HG03025 (cell line): ENCODE measurements around the gene SEC61B.
"Not testable (repeated sequence)": the region's sequence is repeated elsewhere in the genome, so short reads cannot be mapped to it uniquely, and the experiment has no call there.

Source experiments
- ATAC-seq: cut with Tn5 transposase; IDR thresholded peaks from one replicate; pipeline ENCODE4 v1.9.1; 2021; ENCODE audit warnings: mild to moderate bottlenecking, moderate library complexity; ENCODE audit not compliant: unreplicated experiment, low FRiP score

SEC61B gene

DNA sequence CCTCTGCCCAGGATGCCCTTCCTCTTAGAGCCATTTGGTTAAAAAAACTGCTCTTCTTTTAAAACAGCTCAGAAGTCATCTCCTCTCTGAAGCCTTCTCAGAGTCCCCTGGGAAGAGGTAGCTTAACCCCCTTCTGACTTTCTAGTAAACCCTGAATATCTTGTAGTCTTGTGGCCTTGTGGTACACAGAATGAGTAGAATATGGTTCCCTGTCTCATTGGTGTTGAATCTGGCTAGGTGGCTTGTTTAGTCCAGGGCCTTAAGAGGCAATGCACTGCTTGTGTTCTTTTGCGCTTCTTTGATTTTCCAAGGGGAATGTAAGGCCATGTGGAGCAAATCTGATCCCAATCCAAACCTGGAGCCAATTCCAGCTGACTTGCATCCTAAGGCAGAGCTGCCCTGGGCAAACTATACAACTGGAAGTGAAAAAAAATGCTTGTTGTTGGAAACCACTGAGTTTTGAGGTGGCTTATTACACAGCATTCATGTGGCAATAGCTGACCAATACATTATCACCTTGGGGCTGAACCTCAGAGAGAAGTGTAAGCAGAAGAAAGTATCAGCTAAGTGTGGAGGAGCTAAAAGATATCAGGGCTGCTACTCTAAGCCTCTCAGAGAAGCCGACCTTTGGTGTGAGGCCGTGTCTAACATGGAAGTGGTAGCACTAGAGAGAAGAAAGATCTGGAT, 31.3 kb upstream of the SEC61B start:
- ATAC-seq, result no peak

DNA sequence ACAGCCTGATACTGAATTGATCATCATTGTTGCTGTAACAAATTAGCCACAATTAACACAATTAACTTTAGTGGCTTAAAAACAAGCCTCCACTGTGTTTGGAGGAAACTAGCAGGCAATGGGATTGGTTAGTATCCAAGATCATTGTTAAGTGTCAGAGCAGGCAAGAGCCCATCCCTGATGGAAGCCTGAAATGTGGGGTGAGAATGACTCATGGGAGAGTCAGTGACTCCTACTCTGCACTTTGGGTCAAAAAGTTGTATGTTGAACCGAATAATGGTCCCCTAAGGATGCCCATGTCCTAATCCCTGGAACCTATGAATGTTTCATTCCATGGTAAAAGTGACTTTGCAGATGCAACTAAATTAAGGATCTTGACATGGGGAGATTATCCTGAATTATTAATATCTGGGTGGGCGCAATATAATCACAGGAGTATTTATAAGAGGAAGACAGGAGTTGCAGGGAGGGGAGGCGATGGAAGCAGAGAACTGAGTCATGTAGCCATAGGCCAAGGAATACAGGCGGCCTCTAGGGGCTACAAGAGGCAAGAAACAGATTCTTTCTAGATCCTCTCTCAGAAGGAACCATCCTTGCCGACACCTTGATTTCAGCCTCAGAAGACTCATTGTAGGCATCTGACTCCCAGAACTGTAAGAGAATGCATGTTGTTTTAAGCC, 29.2 kb upstream of the SEC61B start:
- no peak for ATAC-seq

DNA sequence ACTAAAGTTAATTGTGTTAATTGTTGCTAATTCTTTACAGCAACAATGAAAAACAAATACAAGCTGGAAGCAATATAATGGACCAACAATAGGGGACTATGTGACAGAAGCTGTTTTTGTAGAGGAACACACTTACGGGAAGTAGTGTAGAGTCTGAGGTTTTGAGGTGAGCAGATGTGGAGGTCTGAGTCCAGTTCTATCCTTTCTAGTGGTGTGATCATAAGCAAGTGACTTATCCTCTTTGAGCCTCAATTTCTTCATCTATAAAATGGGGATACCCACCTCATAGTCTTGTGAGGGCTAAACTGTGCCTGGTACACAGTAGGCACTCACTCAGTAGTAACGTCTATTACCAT, 28.6 kb upstream of the SEC61B start:
- no peak for ATAC-seq

DNA sequence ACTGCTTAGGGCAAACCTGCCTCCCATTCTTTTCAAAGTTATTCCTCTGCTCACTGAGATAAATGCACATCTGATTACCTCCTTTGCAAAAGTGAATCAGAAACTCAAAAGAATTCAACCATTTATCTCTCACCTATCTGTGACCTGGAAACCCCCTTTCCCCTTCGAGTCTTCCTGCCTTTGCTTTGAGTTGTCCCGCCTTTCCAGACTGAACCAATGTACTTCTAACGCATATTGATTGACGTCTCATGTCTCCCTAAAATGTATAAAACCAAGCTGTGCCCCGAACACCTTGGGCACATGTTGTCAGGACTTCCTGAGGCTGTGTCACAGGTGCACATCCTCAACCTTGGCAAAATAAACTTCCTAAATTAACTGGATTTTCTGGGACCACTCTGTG, 25.6 kb upstream of the SEC61B start:
- not testable (repeated sequence) for ATAC-seq

DNA sequence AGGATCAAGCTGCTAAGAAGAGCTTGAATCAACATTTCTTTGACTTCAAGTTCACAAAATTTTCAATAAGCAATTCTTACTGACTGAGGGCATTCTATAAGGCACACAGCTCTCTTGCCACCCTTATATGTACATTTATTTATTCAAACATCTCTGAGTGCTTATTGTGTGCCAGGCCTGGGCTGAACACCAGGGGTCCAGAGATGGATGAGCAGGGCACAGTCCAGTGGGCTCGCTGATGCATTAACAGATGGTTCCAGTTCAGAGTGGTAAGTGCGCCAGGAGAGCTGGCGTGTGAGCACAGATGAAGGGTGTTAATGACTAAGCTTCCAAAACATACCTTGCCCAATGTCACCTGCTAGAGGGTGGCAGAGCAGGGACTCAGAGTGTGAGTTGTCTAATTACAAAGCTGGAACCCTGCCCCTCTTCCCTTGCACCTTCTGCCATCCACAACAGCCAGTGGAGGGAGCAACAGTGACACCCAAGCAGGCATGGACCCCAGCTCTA, 24.9 kb upstream of the SEC61B start:
- ATAC-seq, result no peak

DNA sequence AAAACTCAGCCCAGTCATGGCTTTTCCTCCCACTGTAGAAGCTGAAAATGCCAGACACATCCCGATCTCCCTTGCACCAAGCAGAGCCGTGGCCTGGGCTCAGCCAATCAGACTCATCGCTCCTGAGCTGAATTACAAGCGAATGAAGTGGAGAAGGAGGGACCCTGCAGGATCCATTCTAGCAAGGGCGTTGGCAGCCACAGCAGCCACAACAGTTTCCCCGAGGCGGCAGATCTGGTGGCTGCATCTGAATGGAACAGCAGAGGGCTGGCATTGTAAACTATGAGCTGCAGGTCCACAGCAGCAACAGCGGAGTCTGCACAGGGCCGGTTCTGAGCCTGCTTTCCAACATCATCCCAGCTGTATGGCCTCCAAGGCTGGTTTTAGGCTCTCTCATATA, 24.1 kb upstream of the SEC61B start:
- no peak for ATAC-seq

DNA sequence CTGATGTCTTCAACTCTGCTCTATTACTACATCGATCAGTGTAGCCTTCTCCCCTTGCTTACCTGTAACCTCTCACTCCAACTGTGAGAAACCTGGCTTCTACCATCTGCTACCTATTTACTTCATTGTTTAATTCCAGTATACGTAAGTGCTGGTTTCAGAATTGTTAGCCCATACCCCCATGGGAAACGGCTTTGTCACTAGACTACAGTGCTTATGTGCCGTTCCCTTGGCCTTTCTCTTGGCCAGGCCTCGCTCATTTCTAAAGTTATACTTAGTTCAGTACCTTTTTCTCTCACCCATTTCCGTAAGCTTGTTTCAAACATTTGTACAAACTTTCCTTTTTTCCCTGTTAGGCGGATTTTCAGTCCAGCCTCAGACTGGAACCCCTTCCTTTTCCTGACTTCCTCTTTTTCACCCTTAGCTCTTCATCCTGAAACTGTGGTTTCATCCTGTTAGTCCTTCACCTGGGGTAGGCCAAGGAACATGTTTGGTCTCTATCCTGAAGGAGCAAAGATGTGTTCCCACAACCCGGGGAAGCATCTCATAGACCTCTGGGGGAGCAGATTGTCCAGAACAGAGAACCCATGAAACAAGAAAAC, 22.0 kb upstream of the SEC61B start:
- ATAC-seq, result no peak

DNA sequence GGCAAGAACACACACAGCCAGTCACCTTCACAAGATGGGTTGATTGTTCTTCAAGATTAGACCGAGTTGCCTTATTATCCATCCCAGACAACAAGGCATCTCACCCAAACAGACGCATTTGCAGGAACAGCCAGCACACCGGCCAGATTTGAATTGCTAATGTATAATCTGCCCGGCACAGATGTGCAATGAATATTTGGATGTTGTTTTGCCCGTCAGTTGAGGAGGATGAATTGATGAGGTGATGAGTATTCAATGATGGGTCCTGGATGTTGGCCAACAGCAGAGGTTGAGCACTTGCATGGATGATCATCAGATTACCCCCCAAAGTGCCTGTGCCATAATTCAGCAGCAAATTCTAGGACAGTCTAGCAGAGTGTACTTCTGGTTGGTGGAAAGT, 20.5 kb upstream of the SEC61B start:
- no peak for ATAC-seq

DNA sequence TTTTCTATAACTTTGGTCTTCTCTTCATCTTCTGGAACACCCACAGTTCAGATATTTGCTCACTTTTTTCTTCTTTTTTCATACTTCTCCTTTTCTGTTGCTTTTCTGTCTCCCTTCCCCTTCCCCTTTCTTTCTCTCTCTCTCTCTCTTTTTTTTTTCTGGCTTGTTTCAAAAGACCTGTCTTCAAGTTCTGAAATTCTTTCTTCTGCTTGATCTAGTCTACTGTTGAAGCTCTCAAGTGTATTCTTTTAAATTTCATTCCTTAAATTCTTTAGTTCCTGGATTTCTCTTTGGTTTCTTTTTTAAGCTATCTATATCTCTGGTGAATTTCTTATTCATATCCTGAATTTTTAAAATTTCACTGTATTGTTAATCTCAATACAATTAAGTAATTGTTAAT, 11.5 kb upstream of the SEC61B start:
- ATAC-seq, result no peak

DNA sequence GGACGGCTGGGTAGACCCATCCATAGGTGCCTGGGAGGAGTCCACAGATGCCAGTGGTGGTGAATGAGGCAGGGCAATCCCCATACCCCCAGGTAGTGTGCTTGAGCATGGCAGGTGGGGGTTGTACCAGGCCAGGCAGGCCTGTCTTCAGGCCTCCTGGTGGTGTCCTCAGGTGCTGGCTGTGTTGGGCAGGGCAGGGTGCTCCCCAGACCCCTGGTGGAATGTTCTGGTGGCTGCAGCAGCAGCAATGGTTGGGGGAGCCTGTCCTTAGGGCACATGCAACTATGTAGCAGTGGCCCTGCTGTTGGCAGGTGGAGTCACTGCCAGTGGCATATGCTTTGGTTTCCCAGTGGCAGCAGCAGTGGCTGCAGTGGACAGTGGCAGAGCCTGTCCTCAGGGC, 10.3 kb upstream of the SEC61B start:
- ATAC-seq, result no peak

DNA sequence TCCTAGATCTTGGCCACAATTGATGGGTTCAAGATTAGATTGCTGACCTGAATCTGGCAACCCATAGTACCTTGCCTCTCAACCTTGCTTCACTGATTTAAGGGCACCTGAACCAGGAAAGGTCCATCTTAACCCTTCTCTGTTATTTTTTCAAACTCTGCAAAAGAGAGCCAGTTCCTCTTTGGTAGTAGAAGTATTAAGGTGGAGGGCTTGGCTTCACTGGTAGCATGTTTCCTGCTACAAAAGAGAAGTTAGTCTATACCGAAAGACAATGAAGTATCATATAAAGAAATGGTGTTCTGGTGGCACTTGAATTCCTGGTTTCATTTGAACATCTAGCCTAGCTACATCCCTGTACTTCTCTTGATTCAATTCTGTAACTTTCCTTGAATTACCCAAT, 8.9 kb upstream of the SEC61B start:
- ATAC-seq, result no peak

DNA sequence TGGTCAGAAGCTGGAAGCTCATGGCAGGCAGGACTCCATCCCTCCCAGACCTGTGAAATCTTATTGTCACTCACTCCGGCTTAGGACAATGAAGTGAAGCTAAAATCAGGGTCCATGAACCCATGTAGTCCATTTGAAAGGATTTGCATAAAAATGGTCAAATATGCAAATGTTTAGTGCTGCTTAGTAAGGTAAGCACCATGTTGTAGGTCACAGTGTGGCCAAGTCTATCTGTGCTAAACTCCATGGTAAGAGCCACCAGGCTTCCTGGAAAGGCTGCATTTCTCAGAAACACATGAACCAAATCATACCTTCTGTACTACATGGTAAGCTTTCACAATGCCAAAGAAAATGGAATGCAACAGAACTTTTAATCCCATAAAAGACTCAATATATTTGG, 6.0 kb upstream of the SEC61B start:
- ATAC-seq, result no peak

DNA sequence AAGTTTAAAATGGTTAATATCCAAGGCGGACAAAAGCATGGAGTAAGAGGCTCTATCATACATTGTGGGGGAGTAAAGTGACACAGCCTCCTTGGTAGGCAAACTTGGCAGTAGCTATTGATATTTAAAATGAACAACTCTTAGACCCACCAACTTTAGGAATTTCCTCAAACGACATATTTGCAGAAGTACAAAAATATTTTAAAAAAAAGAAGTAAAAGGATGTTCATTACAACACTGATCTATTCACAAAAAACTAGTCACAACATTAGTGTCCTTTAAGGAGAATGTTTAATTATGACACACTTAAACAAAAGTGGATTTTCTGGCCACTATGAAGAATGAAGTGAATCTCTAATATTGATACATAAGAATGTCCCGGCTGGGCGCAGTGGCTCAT, 2.1 kb upstream of the SEC61B start:
- ATAC-seq, result no peak

DNA sequence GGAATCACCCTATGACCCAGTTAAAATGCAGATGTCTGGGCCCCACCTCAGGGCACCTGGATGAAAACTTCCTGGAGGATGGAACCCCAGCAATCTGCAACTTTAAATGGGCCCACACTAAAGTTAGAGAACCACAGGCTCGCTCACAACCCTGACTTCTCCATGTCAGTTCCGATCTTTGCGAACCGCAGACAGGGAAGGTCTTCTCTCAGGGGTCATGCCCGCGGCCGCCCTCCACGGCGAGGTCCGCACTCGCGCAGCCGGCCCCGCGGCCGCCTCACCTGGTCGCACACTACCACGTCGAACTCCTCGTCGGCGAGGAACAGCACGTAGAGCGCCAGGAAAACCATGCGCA, 839 bp upstream of the SEC61B start:
- ATAC-seq, result no peak

DNA sequence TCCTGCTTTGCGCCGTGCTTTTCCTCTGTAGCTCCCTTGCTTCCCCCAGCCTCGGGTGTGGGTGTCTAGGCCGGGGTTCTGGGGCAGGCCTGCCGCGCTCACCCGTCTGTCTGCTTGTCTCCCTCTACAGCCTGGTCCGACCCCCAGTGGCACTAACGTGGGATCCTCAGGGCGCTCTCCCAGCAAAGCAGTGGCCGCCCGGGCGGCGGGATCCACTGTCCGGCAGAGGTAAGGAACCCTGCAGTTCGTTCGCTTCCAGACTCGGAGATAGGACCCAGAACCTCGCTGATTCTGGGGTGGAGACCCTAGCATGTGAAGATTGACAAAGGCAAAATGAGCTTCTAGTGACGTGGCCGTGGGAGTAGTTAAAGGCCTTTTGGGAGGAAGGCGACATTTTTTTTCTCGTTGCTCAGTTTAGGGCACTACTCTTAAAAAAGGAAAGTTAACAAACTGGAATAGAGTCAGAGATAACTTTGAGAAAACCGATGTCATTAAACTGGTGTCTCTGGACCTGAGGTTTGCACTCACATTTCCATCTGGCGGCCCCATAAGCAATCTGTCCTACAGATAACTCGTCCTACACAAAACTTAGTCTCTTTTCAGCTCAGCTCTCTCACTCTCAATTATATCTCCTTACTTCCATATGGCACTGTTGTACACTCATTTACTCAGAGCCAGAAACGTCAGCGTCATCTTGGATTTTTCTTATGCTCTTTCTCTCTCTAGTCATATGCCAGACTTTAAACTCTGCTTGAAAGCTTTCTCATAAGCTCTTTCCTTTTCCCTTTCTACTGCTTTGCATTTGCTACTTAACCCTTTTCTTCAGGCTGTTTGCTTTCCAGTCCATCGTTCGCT, 561 bp downstream of the SEC61B start:
- peak; percentile 27 for ATAC-seq

DNA sequence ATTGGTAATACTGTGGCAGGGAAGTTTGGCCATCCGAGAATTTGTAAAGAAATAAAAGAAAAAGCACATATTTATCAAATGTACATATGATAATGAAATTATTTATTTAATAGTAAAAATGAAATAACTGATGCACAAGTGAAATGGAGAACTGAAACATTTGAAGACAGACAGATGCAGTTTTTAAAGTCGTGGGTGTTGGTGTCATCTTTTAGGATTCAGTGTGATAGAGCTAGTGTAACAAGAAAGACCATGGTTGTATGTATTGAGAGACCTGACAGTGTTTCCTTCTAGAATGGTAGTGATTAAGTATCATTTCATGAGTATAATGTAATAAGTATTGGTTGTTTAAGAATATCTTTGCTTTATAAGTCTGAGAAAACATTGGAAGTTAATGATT, 2.4 kb downstream of the SEC61B start:
- ATAC-seq, result no peak

DNA sequence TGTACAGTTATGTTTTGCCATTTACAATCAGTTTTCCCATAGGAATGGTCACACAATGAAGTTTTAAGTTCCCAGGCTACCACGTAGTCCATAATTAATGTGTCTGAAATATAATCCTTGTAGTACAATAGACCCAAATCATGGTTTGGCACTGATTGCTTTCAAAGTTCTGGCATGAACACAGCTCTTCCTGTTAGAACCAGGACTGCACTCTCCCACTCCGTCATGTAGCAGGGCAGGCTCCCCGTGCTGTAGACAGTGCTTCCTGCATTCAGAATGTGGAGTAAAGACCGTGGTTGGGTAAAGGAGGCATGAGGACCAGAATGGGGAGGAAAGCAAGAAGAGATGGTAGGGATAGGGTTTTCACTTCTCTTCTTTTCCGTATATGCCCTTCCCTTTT, 4.0 kb downstream of the SEC61B start:
- no peak for ATAC-seq

DNA sequence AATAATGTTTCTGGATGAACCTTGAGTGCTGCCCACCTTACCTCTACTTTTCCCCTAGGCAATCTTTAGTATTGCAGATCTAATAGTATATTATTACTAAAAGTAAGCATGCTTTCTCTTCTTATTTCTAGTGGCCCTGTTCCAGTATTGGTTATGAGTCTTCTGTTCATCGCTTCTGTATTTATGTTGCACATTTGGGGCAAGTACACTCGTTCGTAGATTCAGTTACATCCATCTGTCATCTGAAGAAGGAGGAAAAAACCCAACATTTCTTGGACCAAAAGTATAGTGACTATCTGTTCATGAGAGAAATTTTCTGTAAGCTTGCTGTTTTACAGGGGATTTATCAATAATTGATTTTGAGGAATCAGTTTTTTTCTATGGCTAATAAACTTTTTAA, 8.1 kb downstream of the SEC61B start:
- ATAC-seq, result no peak

DNA sequence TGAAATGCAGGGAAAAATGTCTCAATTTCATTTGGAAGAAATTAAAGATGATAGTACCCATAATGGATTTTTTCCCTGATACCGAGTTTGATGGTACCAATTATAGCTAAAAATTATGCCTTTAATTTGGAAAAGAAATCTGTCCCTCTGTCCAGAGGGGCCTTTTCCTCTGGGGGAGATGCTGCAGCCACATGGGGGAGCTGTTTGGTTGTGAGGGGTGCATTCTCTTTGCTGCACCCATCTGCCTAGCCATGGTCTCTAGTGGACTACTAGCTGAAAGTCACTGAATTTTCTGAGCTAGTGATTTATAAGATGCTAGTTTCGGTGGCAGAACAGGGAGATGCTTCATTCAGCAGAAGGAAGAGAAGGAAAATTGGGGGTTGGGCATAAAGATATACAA, 9.6 kb downstream of the SEC61B start:
- ATAC-seq, result no peak

DNA sequence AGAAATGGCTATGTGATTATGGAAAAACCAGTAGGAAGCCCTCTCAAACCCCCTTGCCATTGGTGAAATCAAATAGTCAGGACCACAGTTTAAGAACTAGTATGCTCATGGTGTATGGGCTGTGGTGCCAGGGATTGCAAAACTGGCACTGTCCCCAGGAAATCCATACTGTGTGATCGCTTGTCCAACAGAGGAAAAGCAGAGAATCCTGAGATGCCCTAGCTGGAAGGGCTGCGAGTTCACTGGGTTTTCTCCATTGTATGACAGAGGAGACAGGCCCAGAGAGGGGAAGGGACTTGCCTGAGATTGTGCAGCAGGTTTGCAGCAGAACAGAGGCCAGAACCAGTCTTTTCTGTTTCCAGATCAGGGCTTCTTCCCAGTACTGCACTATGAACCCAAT, 12.5 kb downstream of the SEC61B start:
- ATAC-seq, result no peak

DNA sequence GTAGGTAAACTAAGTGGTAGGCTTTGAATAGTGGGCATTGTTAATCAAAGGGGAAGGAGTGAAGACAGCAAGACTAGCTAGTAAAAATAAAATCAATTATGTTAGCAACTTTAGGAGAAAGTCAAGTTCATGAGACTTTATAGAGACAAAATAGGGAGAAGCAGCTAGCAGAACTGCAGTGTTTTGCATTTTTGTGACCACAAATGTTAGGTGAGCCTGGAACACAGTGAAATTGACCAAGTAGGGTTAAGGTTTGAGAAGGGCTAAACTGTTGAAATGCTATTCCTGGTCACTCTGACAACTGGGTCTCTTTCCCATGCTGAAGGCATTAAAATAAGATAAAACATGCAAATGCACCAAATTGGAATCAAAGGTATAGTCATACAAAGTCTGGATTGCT, 13.0 kb downstream of the SEC61B start:
- no peak for ATAC-seq
